ENCODE measurements around the gene PDXK. TPM values are rescaled to one million over a fixed set of nuclear protein-coding genes. Genes with fewer than 3 reads are reported as not detected.
"Not testable (repeated sequence)": the region's sequence is repeated elsewhere in the genome, so short reads cannot be mapped to it uniquely, and the experiment has no call there.

The PDXK gene
- polyA plus RNA-seq, result 100 to 1,000 TPM in 1 of 4 donors, 10 to 100 TPM in 3; 65.4 to 105 (median 67.6) TPM
- long read RNA-seq, donor 1, full-length matches to known transcripts, result 26 of 43 reads
- long read RNA-seq, donor 1, partial matches to known transcripts, result 17 of 43 reads
- long read RNA-seq, donor 1, other reads (novel, unspliced or antisense), result 0 of 43 reads
- long read RNA-seq, donor 2, full-length matches to known transcripts, result 9 of 28 reads
- long read RNA-seq, donor 2, partial matches to known transcripts, result 19 of 28 reads
- long read RNA-seq, donor 2, other reads (novel, unspliced or antisense), result 0 of 28 reads
- long read RNA-seq, donor 3, full-length matches to known transcripts, result 11 of 38 reads
- long read RNA-seq, donor 3, partial matches to known transcripts, result 27 of 38 reads
- long read RNA-seq, donor 3, other reads (novel, unspliced or antisense), result 0 of 38 reads
- long read RNA-seq, donor 4, result 0 reads
- long read RNA-seq, donor 5, full-length matches to known transcripts, result 3 of 13 reads
- long read RNA-seq, donor 5, partial matches to known transcripts, result 10 of 13 reads
- long read RNA-seq, donor 5, other reads (novel, unspliced or antisense), result 0 of 13 reads
- long read RNA-seq, donor 6, full-length matches to known transcripts, result 9 of 27 reads
- long read RNA-seq, donor 6, partial matches to known transcripts, result 18 of 27 reads
- long read RNA-seq, donor 6, other reads (novel, unspliced or antisense), result 0 of 27 reads
- long read RNA-seq, donor 7, full-length matches to known transcripts, result 13 of 33 reads
- long read RNA-seq, donor 7, partial matches to known transcripts, result 20 of 33 reads
- long read RNA-seq, donor 7, other reads (novel, unspliced or antisense), result 0 of 33 reads
- long read RNA-seq, donor 8, result 0 reads
- long read RNA-seq, donor 9, full-length matches to known transcripts, result 3 of 3 reads
- long read RNA-seq, donor 9, partial matches to known transcripts, result 0 of 3 reads
- long read RNA-seq, donor 9, other reads (novel, unspliced or antisense), result 0 of 3 reads
- long read RNA-seq, donor 10, full-length matches to known transcripts, result 14 of 44 reads
- long read RNA-seq, donor 10, partial matches to known transcripts, result 30 of 44 reads
- long read RNA-seq, donor 10, other reads (novel, unspliced or antisense), result 0 of 44 reads

GRCh38 chr21:43718872-43719747 lies at the start of gene PDXK:
Gene PDXK, plus strand, starts transcription at chr21:43719129. Its CDS starts 166 bp downstream, at chr21:43719295.
- WGBS, 3 donors, result 0% methylated on average over 36 to 117 of the region's 117 CpGs
- Histone ChIP-seq H3K4me1 (ENCODE audit: control insufficient read depth in 3 of 3, insufficient read depth in 2 of 3, low read depth in 1 of 3, low read length in 2 of 3) (peaks cover 2 to 30% (median 9%) of the 10 kb centered on the region in 3 donors), H3K27ac (ENCODE audit: low read depth in 1 of 3, low read length in 2 of 3) (peak within 1 kb of the TSS; percentile 84 to 96 (median 88)), H3K9me3 (ENCODE audit: control insufficient read depth in 2 of 2, insufficient read depth in 1 of 2, low read depth in 1 of 2, low read length in 1 of 2) (no peaks in the 10 kb centered on the region), H3K27me3 (ENCODE audit: control insufficient read depth in 3 of 3, insufficient read depth in 3 of 3, low read length in 3 of 3) (no peaks in the 10 kb centered on the region), H3K36me3 (ENCODE audit: control insufficient read depth in 3 of 3, insufficient read depth in 2 of 3, low read depth in 1 of 3, low read length in 3 of 3) (peaks cover 0 to 40% (median 3%) of the 10 kb centered on the region in 3 donors), H3K4me3 (ENCODE audit: low read depth in 1 of 3, low read length in 3 of 3) (peak within 1 kb of the TSS; percentile 61 to 82 (median 80))
- FAIRE-seq (no peak), DNase-seq (peak; percentile 91 to 95)

- no peak for DNase-seq
- Histone ChIP-seq H3K27ac (ENCODE audit: low read depth in 1 of 3, low read length in 2 of 3) (no peak overlapping the region), H3K9me3 (ENCODE audit: control insufficient read depth in 2 of 2, insufficient read depth in 1 of 2, low read depth in 1 of 2, low read length in 1 of 2) (peaks cover 0 to 8% of the 10 kb centered on the region in 2 donors), H3K4me3 (ENCODE audit: low read depth in 1 of 3, low read length in 3 of 3) (no peak overlapping the region), H3K36me3 (ENCODE audit: control insufficient read depth in 3 of 3, insufficient read depth in 2 of 3, low read depth in 1 of 3, low read length in 3 of 3) (peaks cover 0 to 47% (median 3%) of the 10 kb centered on the region in 3 donors), H3K27me3 (ENCODE audit: control insufficient read depth in 3 of 3, insufficient read depth in 3 of 3, low read length in 3 of 3) (no peaks in the 10 kb centered on the region), H3K4me1 (ENCODE audit: control insufficient read depth in 3 of 3, insufficient read depth in 2 of 3, low read depth in 1 of 3, low read length in 2 of 3) (peaks cover 0 to 2% (median 0%) of the 10 kb centered on the region in 3 donors)
- FAIRE-seq, result no peak
- 91 to 92% (median 91%) methylated on average over 20 of the region's 20 CpGs for WGBS, 3 donors
These were observed 48.9 kb upstream of the PDXK start for GRCh38 chr21:43669828-43670605.

- Histone ChIP-seq H3K4me1 (ENCODE audit: control insufficient read depth in 3 of 3, insufficient read depth in 2 of 3, low read depth in 1 of 3, low read length in 2 of 3) (no peaks in the 10 kb centered on the region), H3K27me3 (ENCODE audit: control insufficient read depth in 3 of 3, insufficient read depth in 3 of 3, low read length in 3 of 3) (no peaks in the 10 kb centered on the region), H3K9me3 (ENCODE audit: control insufficient read depth in 2 of 2, insufficient read depth in 1 of 2, low read depth in 1 of 2, low read length in 1 of 2) (no peaks in the 10 kb centered on the region), H3K36me3 (ENCODE audit: control insufficient read depth in 3 of 3, insufficient read depth in 2 of 3, low read depth in 1 of 3, low read length in 3 of 3) (peaks cover 6 to 52% (median 10%) of the 10 kb centered on the region in 3 donors), H3K4me3 (ENCODE audit: low read depth in 1 of 3, low read length in 3 of 3) (no peak overlapping the region), H3K27ac (ENCODE audit: low read depth in 1 of 3, low read length in 2 of 3) (no peak overlapping the region)
- FAIRE-seq (no peak), DNase-seq (no peak)
- WGBS, 3 donors, result 92 to 97% (median 96%) methylated on average over 3 of the region's 3 CpGs
These were observed 43.1 kb upstream of the PDXK start for GRCh38 chr21:43675871-43676270.

GRCh38 chr21:43676391-43676790 lies 42.5 kb upstream of the PDXK start:
- 91 to 95% (median 94%) methylated on average over 15 of the region's 15 CpGs for WGBS, 3 donors
- no peak overlapping the region for H3K27ac ChIP-seq (ENCODE audit: low read depth in 1 of 3, low read length in 2 of 3)
- H3K9me3 ChIP-seq (ENCODE audit: control insufficient read depth in 2 of 2, insufficient read depth in 1 of 2, low read depth in 1 of 2, low read length in 1 of 2), result no peaks in the 10 kb centered on the region
- no peak for FAIRE-seq
- no peak overlapping the region for H3K4me3 ChIP-seq (ENCODE audit: low read depth in 1 of 3, low read length in 3 of 3)
- no peaks in the 10 kb centered on the region for H3K4me1 ChIP-seq (ENCODE audit: control insufficient read depth in 3 of 3, insufficient read depth in 2 of 3, low read depth in 1 of 3, low read length in 2 of 3)
- no peak for DNase-seq
- H3K27me3 ChIP-seq (ENCODE audit: control insufficient read depth in 3 of 3, insufficient read depth in 3 of 3, low read length in 3 of 3), result no peaks in the 10 kb centered on the region
- H3K36me3 ChIP-seq (ENCODE audit: control insufficient read depth in 3 of 3, insufficient read depth in 2 of 3, low read depth in 1 of 3, low read length in 3 of 3), result peaks cover 6 to 52% (median 10%) of the 10 kb centered on the region in 3 donors

- Histone ChIP-seq H3K4me3 (ENCODE audit: low read depth in 1 of 3, low read length in 3 of 3) (no peak overlapping the region), H3K9me3 (ENCODE audit: control insufficient read depth in 2 of 2, insufficient read depth in 1 of 2, low read depth in 1 of 2, low read length in 1 of 2) (no peaks in the 10 kb centered on the region), H3K4me1 (ENCODE audit: control insufficient read depth in 3 of 3, insufficient read depth in 2 of 3, low read depth in 1 of 3, low read length in 2 of 3) (no peaks in the 10 kb centered on the region), H3K36me3 (ENCODE audit: control insufficient read depth in 3 of 3, insufficient read depth in 2 of 3, low read depth in 1 of 3, low read length in 3 of 3) (peaks cover 9 to 58% (median 11%) of the 10 kb centered on the region in 3 donors), H3K27ac (ENCODE audit: low read depth in 1 of 3, low read length in 2 of 3) (no peak overlapping the region), H3K27me3 (ENCODE audit: control insufficient read depth in 3 of 3, insufficient read depth in 3 of 3, low read length in 3 of 3) (no peaks in the 10 kb centered on the region)
- FAIRE-seq (no peak), DNase-seq (no peak)
- WGBS, 3 donors, result 89 to 91% (median 90%) methylated on average over 12 of the region's 12 CpGs
These were observed 39.0 kb upstream of the PDXK start for GRCh38 chr21:43679951-43680350.

GRCh38 chr21:43680421-43680820 lies 38.5 kb upstream of the PDXK start:
- not testable (repeated sequence) for FAIRE-seq
- peaks cover 7 to 60% (median 14%) of the 10 kb centered on the region in 3 donors for H3K36me3 ChIP-seq (ENCODE audit: control insufficient read depth in 3 of 3, insufficient read depth in 2 of 3, low read depth in 1 of 3, low read length in 3 of 3)
- WGBS, 3 donors, result 82 to 97% (median 83%) methylated on average over 6 of the region's 6 CpGs

GRCh38 chr21:43681650-43682049 lies 37.3 kb upstream of the PDXK start:
- H3K9me3 ChIP-seq (ENCODE audit: control insufficient read depth in 2 of 2, insufficient read depth in 1 of 2, low read depth in 1 of 2, low read length in 1 of 2), result no peaks in the 10 kb centered on the region
- no peak overlapping the region for H3K4me3 ChIP-seq (ENCODE audit: low read depth in 1 of 3, low read length in 3 of 3)
- H3K36me3 ChIP-seq (ENCODE audit: control insufficient read depth in 3 of 3, insufficient read depth in 2 of 3, low read depth in 1 of 3, low read length in 3 of 3), result peaks cover 7 to 62% (median 13%) of the 10 kb centered on the region in 3 donors
- H3K4me1 ChIP-seq (ENCODE audit: control insufficient read depth in 3 of 3, insufficient read depth in 2 of 3, low read depth in 1 of 3, low read length in 2 of 3), result no peaks in the 10 kb centered on the region
- WGBS, 3 donors, result 92 to 99% (median 98%) methylated on average over 6 of the region's 6 CpGs
- no peaks in the 10 kb centered on the region for H3K27me3 ChIP-seq (ENCODE audit: control insufficient read depth in 3 of 3, insufficient read depth in 3 of 3, low read length in 3 of 3)
- FAIRE-seq (no peak), DNase-seq (no peak)
- H3K27ac ChIP-seq (ENCODE audit: low read depth in 1 of 3, low read length in 2 of 3), result no peak overlapping the region

More at GRCh38 chr21:43680421-43680820, 38.5 kb upstream of the PDXK start:
- not testable (repeated sequence) for H3K27me3 ChIP-seq (ENCODE audit: control insufficient read depth in 3 of 3, insufficient read depth in 3 of 3, low read length in 3 of 3); H3K9me3 ChIP-seq (ENCODE audit: control insufficient read depth in 2 of 2, insufficient read depth in 1 of 2, low read depth in 1 of 2, low read length in 1 of 2); DNase-seq; H3K4me1 ChIP-seq (ENCODE audit: control insufficient read depth in 3 of 3, insufficient read depth in 2 of 3, low read depth in 1 of 3, low read length in 2 of 3); H3K4me3 ChIP-seq (ENCODE audit: low read depth in 1 of 3, low read length in 3 of 3); H3K27ac ChIP-seq (ENCODE audit: low read depth in 1 of 3, low read length in 2 of 3)
